ENCODE results near the gene DNASE1L1. TPM values are rescaled to one million over a fixed set of nuclear protein-coding genes. Genes with fewer than 3 reads are reported as not detected.

DNASE1L1 gene
- total and polyA plus RNA-seq, 2 of the 13 experiments (the other 11 are each of a cell fraction or from before 2014, with no cell fraction given) = 4.7 to 12.3 TPM

DNA sequence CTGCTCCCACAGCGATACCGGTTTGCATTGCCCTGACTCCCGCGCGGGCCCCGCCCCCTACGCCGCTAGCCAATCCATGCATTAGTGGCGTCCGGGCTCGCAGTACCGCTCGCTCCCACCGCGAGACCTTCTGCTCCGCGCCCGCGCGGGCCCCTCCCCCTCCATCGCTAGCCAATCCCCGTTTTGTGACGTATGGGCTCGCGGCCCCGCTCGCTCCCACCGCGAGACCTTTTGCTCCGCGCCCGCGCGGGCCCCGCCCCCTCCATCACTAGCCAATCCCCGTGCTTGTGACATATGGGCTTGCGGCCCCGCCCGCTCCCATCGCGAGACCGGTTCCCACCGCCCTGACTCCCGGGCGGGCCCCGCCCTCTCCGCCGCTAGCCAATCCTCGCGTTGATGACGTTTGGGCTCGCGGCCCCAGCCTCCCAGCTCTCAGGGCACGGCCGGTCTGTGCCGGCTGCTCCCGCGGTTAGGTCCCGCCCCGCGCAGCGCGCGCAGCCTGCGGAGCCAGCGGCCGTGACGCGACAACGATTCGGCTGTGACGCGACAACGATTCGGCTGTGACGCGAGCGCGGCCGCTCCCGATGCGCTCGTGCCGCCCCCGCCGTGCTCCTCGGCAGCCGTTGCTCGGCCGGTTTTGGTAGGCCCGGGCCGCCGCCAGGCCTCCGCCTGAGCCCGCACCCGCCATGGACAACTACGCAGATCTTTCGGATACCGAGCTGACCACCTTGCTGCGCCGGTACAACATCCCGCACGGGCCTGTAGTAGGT lies 30.1 kb downstream of the DNASE1L1 start, which contains the start of gene EMD (continued):
- TF ChIP-seq, protein P1, sequence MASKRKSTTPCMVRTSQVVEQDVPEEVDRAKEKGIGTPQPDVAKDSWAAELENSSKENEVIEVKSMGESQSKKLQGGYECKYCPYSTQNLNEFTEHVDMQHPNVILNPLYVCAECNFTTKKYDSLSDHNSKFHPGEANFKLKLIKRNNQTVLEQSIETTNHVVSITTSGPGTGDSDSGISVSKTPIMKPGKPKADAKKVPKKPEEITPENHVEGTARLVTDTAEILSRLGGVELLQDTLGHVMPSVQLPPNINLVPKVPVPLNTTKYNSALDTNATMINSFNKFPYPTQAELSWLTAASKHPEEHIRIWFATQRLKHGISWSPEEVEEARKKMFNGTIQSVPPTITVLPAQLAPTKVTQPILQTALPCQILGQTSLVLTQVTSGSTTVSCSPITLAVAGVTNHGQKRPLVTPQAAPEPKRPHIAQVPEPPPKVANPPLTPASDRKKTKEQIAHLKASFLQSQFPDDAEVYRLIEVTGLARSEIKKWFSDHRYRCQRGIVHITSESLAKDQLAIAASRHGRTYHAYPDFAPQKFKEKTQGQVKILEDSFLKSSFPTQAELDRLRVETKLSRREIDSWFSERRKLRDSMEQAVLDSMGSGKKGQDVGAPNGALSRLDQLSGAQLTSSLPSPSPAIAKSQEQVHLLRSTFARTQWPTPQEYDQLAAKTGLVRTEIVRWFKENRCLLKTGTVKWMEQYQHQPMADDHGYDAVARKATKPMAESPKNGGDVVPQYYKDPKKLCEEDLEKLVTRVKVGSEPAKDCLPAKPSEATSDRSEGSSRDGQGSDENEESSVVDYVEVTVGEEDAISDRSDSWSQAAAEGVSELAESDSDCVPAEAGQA (IDR thresholded peaks at IDR 0.05; ENCODE audit: low read depth) = peak; percentile 92
- TF ChIP-seq, protein P1 (CRISPR knock-in tag; IDR thresholded peaks at IDR 0.05; ENCODE audit: borderline replicate concordance) = no peak
- TF ChIP-seq, protein P2, sequence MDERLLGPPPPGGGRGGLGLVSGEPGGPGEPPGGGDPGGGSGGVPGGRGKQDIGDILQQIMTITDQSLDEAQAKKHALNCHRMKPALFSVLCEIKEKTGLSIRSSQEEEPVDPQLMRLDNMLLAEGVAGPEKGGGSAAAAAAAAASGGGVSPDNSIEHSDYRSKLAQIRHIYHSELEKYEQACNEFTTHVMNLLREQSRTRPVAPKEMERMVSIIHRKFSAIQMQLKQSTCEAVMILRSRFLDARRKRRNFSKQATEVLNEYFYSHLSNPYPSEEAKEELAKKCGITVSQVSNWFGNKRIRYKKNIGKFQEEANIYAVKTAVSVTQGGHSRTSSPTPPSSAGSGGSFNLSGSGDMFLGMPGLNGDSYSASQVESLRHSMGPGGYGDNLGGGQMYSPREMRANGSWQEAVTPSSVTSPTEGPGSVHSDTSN (CRISPR knock-in tag; IDR thresholded peaks at IDR 0.05) = no peak
- TF ChIP-seq ZNF652 (CRISPR knock-in tag; IDR thresholded peaks at IDR 0.05; ENCODE audit: borderline replicate concordance, low read depth) (no peak), NFATC3 (CRISPR knock-in tag; IDR thresholded peaks at IDR 0.05) (no peak), RFXAP (CRISPR knock-in tag; IDR thresholded peaks at IDR 0.05; ENCODE audit: borderline replicate concordance) (0 out of 2 replicates have a peak, but pooled peaks have one; percentile 41), GZF1 (CRISPR knock-in tag; IDR thresholded peaks at IDR 0.05) (no peak), ZNF441 (CRISPR knock-in tag; IDR thresholded peaks at IDR 0.05; ENCODE audit: borderline replicate concordance) (no peak), ZNF3 (CRISPR knock-in tag; IDR thresholded peaks at IDR 0.05) (no peak), ZNF496 (CRISPR knock-in tag; IDR thresholded peaks at IDR 0.05; ENCODE audit: insufficient replicate concordance) (no peak), ARNTL (CRISPR knock-in tag; IDR thresholded peaks at IDR 0.05) (no peak), MIER3 (CRISPR knock-in tag; IDR thresholded peaks at IDR 0.05; ENCODE audit: borderline replicate concordance) (no peak), NR1H2 (CRISPR knock-in tag; IDR thresholded peaks at IDR 0.05; ENCODE audit: borderline replicate concordance, low read depth) (no peak), HNRNPK (IDR thresholded peaks at IDR 0.05; ENCODE audit: low read depth, low read length, poor library complexity, severe bottlenecking) (no peak), ZFP90 (CRISPR knock-in tag; IDR thresholded peaks at IDR 0.05; ENCODE audit: borderline replicate concordance) (no peak), RBFOX2 (IDR thresholded peaks at IDR 0.05; ENCODE audit: low read depth, low read length) (peak; percentile 52), ZNF768 (CRISPR knock-in tag; IDR thresholded peaks at IDR 0.05) (peak; percentile 43; the same call in 1 of the 2 replicates), TOPORS (CRISPR knock-in tag; IDR thresholded peaks at IDR 0.05) (no peak), TCF7L2 (IDR thresholded peaks at IDR 0.05; ENCODE audit: low read depth, low read length) (no peak)
- TF ChIP-seq, protein P3, sequence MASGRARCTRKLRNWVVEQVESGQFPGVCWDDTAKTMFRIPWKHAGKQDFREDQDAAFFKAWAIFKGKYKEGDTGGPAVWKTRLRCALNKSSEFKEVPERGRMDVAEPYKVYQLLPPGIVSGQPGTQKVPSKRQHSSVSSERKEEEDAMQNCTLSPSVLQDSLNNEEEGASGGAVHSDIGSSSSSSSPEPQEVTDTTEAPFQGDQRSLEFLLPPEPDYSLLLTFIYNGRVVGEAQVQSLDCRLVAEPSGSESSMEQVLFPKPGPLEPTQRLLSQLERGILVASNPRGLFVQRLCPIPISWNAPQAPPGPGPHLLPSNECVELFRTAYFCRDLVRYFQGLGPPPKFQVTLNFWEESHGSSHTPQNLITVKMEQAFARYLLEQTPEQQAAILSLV (CRISPR knock-in tag; IDR thresholded peaks at IDR 0.05; ENCODE audit: borderline replicate concordance) = no peak
- TF ChIP-seq, protein P4, sequence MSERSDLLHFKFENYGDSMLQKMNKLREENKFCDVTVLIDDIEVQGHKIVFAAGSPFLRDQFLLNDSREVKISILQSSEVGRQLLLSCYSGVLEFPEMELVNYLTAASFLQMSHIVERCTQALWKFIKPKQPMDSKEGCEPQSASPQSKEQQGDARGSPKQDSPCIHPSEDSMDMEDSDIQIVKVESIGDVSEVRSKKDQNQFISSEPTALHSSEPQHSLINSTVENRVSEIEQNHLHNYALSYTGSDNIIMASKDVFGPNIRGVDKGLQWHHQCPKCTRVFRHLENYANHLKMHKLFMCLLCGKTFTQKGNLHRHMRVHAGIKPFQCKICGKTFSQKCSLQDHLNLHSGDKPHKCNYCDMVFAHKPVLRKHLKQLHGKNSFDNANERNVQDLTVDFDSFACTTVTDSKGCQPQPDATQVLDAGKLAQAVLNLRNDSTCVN (CRISPR knock-in tag; IDR thresholded peaks at IDR 0.05; ENCODE audit: borderline replicate concordance) = no peak

Data from HepG2 (cell line).